Measurements from ENCODE around the gene OPHN1.

- TF ChIP-seq CTCF (IDR thresholded peaks at IDR 0.05 in 4 of 5, conservative IDR thresholded peaks at IDR 0.05 in 1 of 5) (no peak), POLR2A (IDR thresholded peaks at IDR 0.05) (no peak)
Observed at GRCh38 chrX:68072041-68072440, 361.3 kb downstream of the OPHN1 start.
